Progenitor cell of endocrine pancreas (in vitro differentiated cells): ENCODE results near the gene SEMA4D. TPM values are rescaled to one million over a fixed set of nuclear protein-coding genes. Genes with fewer than 3 reads are reported as not detected.

Experiments
- DNase-seq: peaks from one replicate; pipeline ENCODE4 v3.0.0; 2021; ENCODE audit warnings: low spot score; ENCODE audit not compliant: unreplicated experiment
- H3K27ac Mint-ChIP-seq: 2 replicates; pipeline ENCODE4 v1.8.0; 2021; ENCODE audit warnings: mild to moderate bottlenecking, moderate library complexity, mixed read lengths
- H3K27me3 Mint-ChIP-seq: 2 replicates; pipeline ENCODE4 v1.8.0; 2021; ENCODE audit warnings: mixed read lengths
- H3K36me3 Mint-ChIP-seq: 2 replicates; pipeline ENCODE4 v1.8.0; 2022; ENCODE audit warnings: mixed read lengths; ENCODE audit not compliant: insufficient read depth
- H3K4me1 Mint-ChIP-seq: 2 replicates; pipeline ENCODE4 v1.8.0; 2021; ENCODE audit warnings: low read depth, mixed read lengths
- H3K4me3 Mint-ChIP-seq: 2 replicates; pipeline ENCODE4 v1.8.0; 2021; ENCODE audit warnings: low read depth, mild to moderate bottlenecking, moderate library complexity, mixed read lengths
- H3K9me3 Mint-ChIP-seq: 2 replicates; pipeline ENCODE4 v1.8.0; 2021; ENCODE audit warnings: low read depth, mixed read lengths
- CTCF ChIP-seq: fragments of 200-600 bp; sonication (generic); IDR thresholded peaks from one replicate; pipeline ENCODE4 v1.5.0; 2021; ENCODE audit warnings: antibody characterized with exemption, mild to moderate bottlenecking; ENCODE audit not compliant: unreplicated experiment
- total RNA-seq: library from RNA; stranded (reverse); gene quantifications from 2 replicates; pipeline ENCODE4 v1.2.1, GENCODE V29; 2021

SEMA4D gene
- total RNA-seq, 1 donor from 2014 or later, result 63.1 TPM

- Mint-ChIP-seq H3K27ac (no peak overlapping the region), H3K36me3 (no peaks in the 10 kb centered on the region), H3K27me3 (no peaks in the 10 kb centered on the region), H3K9me3 (no peaks in the 10 kb centered on the region), H3K4me3 (no peak overlapping the region), H3K4me1 (peaks cover 14% of the 10 kb centered on the region)
- no peak for TF ChIP-seq CTCF
- DNase-seq, result no peak
Observed at GRCh38 chr9:89464300-89464901, 33.5 kb downstream of the SEMA4D start.

GRCh38 chr9:89462817-89463683 lies 34.9 kb downstream of the SEMA4D start:
- Mint-ChIP-seq H3K36me3 (no peaks in the 10 kb centered on the region), H3K4me1 (peaks cover 5% of the 10 kb centered on the region), H3K4me3 (no peak overlapping the region), H3K27ac (no peak overlapping the region), H3K27me3 (no peaks in the 10 kb centered on the region), H3K9me3 (no peaks in the 10 kb centered on the region)
- no peak for TF ChIP-seq CTCF
- DNase-seq, result no peak

- TF ChIP-seq CTCF, result no peak
- no peaks in the 10 kb centered on the region for H3K27me3 Mint-ChIP-seq
- no peak for DNase-seq
- no peak overlapping the region for H3K27ac Mint-ChIP-seq
- peaks cover 5% of the 10 kb centered on the region for H3K4me1 Mint-ChIP-seq
- no peak overlapping the region for H3K4me3 Mint-ChIP-seq
- no peaks in the 10 kb centered on the region for H3K36me3 Mint-ChIP-seq
- no peaks in the 10 kb centered on the region for H3K9me3 Mint-ChIP-seq
Observed at GRCh38 chr9:89462199-89462598, 35.7 kb downstream of the SEMA4D start.

DNA sequence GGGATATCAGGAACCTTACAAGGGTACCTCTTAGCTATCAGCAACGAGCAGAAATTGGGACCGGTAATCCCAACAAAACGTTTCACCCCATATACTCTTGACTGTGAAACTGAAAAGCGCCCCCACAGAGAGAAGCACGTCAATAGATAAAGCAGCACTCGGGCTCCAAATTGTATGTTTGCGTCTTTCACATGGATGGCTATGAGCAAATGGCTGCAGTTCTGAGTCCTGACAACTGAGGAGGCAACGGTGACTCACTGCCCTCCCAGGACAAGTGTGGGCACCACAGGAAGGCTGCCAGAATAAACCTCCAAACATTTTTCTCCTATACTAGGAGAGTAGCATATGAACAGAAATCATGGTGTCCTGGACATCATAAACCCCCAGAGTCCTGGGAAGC lies 36.6 kb downstream of the SEMA4D start:
- no peak for DNase-seq
- Mint-ChIP-seq H3K4me3 (no peak overlapping the region), H3K9me3 (no peaks in the 10 kb centered on the region), H3K36me3 (no peaks in the 10 kb centered on the region), H3K27ac (no peak overlapping the region), H3K4me1 (no peaks in the 10 kb centered on the region), H3K27me3 (no peaks in the 10 kb centered on the region)
- TF ChIP-seq CTCF, result no peak

GRCh38 chr9:89460551-89460950 lies 37.4 kb downstream of the SEMA4D start:
- Mint-ChIP-seq H3K9me3 (no peaks in the 10 kb centered on the region), H3K4me1 (no peaks in the 10 kb centered on the region), H3K4me3 (no peak overlapping the region), H3K36me3 (peaks cover 2% of the 10 kb centered on the region), H3K27ac (no peak overlapping the region), H3K27me3 (no peaks in the 10 kb centered on the region)
- no peak for TF ChIP-seq CTCF
- no peak for DNase-seq
